IPS-NIHi11 (cell line): ENCODE measurements around the gene PIK3R3.

Experiments
- DNase-seq: peaks from one replicate; pipeline ENCODE4 v3.0.0; 2012; ENCODE audit warnings: mixed read lengths, low spot score

Gene PIK3R3

DNA sequence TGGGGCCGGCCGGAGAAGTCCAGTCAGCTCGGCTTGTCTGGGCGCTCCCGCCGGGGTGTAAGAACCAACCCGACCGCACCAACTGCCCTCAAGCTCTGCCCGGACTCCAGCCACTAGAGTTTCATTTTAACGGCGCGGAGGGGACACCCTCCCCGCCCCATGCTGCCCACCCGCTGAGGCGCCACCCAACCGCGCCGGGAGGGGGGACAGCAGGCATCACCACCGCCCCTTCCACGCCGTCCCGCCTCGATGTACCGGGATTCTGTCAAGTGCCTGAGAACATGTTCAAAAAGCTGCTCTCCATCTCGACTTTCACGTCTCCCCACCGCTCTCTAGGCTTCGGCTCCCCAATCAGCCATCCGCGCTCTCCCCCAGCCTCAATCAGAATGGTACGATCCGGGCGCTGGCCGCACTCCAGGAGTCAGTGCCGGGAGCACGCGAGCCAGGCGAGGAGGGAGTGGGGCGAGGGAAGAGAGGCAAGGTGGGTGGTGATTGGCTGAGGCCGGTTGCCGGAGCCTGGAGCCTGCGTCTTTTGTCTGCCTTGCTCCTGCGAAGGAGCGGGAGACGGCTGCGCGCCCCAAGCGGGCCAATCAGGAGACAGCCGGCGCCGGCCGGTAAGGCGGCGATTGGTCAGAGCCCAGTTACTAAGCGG is at the start of gene PIK3R3:
Gene PIK3R3, minus strand, starts transcription at position 101 of the 652 bp plus-strand sequence. CDS start 677 bp downstream, outside the sequence.
- DNase-seq: peak; percentile 98

GRCh38 chr1:46181343-46182260 is 49.2 kb upstream of the PIK3R3 start:
- DNase-seq: no peak

DNA sequence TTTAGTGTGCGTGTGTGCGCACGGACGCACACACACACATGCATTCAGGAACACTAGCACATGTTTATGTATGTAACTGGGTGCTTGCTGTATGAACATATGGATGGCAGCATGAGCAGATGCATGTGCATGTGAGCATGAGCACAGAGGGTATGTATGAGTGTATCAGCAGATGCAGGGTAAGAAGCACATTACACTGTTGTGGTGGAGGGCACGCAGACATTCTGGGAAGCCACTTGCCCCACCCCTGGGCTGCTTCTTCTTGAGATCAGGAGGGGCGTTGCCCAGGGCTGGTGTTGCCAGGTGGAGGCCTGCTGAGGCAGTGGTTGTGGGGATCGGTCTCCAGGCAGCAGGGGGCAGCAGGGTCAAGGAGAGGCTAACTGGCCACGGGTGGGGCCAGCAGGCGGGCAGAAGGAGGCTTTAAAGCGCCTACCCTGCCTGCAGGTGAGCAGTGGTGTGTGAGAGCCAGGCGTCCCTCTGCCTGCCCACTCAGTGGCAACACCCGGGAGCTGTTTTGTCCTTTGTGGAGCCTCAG is 47.7 kb upstream of the PIK3R3 start:
- peak; percentile 66 for DNase-seq

DNA sequence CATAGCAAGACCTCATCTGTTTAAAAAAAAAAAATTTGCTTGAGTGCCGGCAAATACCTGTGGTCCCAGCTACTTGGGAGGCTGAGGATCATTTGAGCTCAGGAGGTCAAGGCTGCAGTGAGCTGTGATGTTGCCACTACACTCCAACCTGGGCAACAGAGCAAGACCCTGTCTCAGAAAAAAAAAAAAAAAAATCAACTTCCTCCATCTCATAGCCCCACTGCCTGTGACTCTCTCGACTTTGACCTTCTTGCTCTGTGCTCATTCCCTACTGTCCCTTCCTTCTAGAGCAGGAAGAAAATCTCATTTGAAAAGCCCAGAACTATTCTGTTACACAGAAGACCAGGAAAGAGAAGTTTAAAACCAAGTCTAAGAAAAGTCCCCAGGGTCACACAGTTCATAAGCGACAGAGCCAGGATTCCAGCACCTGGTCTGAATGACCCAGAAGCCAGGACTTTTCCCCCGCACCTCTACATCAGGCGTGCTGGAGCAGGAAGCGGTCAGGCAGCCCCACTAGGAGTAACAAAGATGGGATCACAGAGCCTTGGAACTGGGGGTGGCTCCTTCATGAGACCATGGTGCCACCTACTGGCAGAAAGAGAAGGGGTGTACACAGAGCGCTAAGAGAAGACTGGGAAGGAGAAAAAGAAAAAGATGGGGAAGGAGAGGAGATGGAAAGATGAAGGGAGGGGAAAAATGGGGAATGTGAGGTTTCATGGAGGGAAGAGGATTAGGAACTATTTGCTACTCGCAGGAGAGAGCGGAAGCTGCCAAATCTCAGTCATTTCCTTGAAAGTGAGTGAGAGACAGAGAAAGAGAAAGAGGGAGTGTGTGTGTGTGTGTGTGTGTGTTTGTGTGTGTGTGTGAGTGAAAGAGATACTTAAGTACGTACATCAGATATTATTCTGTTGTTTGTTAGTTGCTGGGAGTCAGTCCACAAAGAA is 47.0 kb upstream of the PIK3R3 start:
- peak; percentile 90 for DNase-seq

GRCh38 chr1:46176211-46176865 is 43.9 kb upstream of the PIK3R3 start, which contains the start of gene P3R3URF:
P3R3URF (minus strand) TSS chr1:46176488; CDS start chr1:46176471, 17 bp downstream.
- DNase-seq: no peak

DNA sequence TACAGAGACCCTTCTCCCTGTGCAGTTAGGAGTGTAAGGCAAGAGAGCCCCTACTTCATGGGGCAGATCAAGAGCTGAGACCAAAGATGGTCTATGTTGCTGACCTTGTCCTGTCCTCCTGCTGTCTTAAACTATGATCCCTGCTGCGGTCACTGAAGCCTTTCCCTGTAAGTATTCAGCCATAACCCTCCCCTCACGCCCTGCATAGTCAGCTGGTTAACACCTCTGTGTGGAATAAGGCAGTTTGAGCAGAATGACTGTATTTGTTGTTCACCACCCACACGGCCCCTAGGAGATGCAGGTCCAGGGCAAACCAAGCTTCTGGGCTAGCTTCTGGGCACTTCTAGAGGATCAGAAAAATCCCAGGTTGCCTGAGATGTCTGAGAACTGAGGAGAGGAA is 42.8 kb upstream of the PIK3R3 start:
- DNase-seq: no peak

DNA sequence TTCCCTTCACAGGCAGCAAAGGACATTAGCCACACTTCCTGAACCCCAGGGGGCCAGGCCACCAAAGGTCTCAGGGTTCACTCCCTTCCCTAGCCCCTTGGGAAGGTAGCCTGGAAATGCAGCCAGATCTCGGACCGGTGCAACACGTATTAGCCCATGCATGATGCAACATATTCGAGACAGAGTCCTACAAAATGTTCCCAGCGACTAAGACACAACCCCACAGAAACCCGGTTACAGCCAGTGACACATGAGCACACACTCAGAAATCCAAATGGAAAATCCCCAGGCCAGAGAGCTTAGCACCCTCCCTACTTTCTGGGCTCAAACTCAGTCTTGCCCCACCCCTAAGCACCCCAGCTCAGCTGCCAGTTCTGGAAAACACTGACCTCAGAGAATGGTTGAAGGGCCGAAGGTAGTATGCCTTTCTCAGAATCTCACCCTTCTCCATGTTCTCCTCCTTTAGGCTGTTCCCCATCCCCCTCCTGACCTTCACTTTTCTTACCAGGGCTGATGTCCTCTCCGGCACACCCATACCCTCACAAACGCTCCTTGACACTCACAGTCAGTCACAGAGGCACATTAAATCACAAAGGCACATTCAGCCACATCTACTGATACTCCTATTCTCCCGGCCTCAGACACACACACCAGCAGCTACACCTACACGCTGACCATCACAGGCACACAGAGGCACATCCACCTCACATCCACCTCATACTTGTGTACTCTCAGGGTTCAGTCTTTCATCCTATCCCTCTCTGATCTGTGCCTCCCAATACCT is 42.2 kb upstream of the PIK3R3 start, which contains the start of gene TSPAN1:
Gene TSPAN1, plus strand, starts transcription at position 640 of the 784 bp plus-strand sequence. CDS start 6,021 bp downstream, outside the sequence.
- DNase-seq: no peak

- DNase-seq: no peak
Observed at GRCh38 chr1:46173361-46173856, 41.0 kb upstream of the PIK3R3 start.

DNA sequence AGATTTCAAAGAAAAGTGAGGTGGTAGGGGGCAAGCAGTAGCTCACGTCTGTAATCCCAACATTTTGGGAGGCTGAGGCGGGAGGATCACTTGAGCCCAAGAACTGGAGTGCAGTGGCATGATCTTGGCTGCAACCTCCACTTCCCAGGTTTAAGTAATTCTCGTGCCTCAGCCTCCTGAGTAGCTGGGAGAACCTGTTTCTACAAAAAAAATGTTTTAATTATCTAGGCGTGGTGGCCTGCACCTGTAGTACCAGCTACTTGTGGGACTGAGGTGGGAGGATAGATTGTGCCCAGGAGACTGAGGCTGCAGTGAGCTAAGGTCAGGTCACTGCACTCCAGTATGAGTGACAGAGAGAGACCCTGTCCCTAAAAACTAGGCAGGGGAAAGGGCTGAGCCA is 39.9 kb upstream of the PIK3R3 start:
- DNase-seq: no peak

DNA sequence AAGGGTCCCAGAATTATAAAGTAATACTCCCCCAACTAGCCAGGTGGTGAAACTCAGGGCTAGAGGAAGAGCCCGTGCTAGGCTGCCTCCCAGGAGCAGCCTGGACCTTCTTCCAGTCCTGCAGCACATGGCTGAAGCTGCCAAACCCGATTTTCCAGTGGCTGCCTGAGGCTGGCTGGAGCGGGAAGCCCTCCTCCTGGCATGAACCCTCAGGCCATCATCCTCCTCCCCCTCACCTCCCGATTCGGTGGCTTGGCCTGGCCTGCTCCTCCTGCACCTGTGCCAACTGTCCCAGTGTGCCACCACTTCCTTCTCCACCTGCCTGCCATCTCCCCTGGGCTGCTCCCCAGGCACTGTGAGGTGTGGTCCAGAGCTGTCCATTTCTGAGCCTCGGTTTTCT is 39.4 kb upstream of the PIK3R3 start:
- DNase-seq: peak; percentile 67

GRCh38 chr1:46171351-46171750 is 38.9 kb upstream of the PIK3R3 start:
- DNase-seq: no peak

GRCh38 chr1:46169811-46170454 is 37.5 kb upstream of the PIK3R3 start:
- DNase-seq: no peak

DNA sequence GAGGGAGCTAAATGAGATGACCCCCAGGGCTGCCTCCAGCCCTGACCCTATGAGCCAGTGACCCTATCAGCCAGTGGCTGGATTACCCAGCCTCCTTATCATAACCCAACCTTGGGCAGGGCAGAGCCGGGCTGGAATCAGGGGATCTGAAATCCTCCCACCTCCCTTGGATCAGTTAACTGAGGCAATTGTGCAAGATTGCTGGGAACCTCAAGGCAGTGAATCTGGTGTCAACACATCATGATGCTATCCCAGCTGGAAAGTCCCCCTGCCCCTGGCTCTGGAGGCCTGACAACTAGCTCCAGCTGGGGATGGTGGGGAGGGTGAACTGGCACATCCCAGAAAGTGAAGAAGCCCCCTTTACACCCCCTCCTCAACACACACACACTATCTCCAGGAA is 36.0 kb upstream of the PIK3R3 start:
- DNase-seq: no peak

DNA sequence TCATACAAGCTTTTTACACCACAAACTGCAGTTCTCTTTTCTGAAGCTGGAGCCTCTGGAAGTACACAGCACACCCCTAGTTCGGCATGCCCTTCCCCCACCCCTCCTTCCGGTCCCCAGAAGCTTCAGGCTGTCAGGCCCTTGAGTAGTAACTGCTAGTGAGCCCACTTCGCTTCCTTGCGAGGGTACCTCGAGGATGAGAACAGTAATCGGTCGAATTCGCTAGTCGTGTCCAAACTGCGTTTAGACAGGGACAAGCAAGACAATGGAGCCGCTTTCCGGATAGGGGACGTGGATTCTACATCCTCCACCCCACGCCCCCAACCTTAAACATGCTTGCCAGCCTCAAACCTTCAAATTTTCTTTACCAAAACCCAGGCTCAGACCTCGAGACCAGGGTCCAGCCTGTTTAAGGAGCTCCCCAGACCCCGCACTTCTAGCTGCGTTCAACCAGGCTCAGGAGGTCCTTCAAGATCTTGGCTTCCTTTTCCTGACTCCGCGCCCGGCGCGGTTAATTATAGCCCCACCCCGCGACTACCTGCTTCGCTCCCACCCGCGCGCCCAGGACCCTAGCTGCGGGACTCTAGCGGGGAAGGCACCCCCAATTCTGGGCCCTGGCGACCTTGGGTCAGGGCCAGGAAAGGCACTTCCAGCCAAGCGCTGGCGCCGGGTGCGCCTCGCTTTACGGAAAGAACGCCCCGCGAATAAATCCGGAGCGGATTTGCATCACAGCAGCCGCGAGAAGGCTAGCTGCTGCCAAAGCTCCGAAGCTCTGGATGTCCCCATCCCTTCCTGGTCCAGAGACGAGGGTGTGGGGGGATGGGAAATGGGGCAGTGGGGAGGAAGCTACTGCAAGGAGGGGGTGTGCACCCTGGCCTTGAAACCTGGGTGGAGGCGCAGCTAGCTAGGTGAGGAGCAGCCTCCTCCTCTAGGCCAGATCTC is 34.4 kb upstream of the PIK3R3 start:
- DNase-seq: peak; percentile 45

DNA sequence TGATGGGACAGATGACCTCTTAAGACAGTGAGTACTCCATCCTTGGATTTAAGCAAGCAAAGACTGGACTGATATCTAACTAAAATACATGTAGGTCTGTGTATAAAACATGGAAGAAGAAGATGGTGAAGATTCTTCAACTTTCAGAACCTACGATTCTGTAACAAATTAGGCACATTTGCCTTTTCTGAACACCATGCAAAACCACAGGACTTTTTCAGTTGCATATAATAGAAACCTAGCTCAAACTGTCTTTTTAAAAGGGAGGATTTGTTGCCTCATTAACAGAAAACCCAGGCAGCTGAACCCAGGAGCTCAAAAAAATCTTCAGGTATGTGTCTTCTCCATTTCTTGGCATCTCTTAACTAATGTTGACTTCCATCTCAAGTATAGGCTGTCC is 27.8 kb upstream of the PIK3R3 start:
- DNase-seq: no peak

DNA sequence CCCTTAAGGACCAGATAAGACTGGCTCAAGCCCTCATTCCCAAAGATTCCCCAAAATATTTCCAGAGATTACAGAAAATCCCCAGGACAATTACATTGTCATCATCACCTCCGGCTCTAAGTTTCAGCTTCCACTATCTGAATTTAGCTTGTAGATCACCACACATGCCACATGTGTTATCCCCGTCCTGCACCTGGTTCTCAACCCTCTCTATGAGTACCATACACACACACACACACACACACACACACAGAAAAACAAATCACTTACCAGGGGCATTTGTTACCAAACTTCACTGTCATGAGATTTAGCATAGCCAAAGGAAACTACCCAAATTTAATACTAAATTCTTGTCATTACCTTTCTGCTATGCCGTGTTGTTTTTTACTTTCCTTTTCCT is 27.1 kb upstream of the PIK3R3 start:
- DNase-seq: no peak

GRCh38 chr1:46158312-46159281 is 26.2 kb upstream of the PIK3R3 start:
- no peak for DNase-seq
